C4-2B (cell line): ENCODE measurements around the gene ATF3.

Experiments used
- CTCF ChIP-seq: fragments of 450-650 bp; conservative IDR thresholded peaks from 2 replicates; pipeline ENCODE4 v1.5.1; 2017; ENCODE audit warnings: mild to moderate bottlenecking
- ZFX ChIP-seq: fragments of 450-650 bp; IDR thresholded peaks from 2 replicates; pipeline ENCODE4 v1.6.1; 2017

- TF ChIP-seq CTCF = no peak
- TF ChIP-seq ZFX = no peak
Measured at GRCh38 chr1:212582808-212583615, 25.5 kb upstream of the ATF3 start.
